Occipital lobe (tissue), 2 donors: ENCODE measurements around the gene MAGOH. TPM values are rescaled to one million over a fixed set of nuclear protein-coding genes. Genes with fewer than 3 reads are reported as not detected.
"Not testable (repeated sequence)": the region's sequence is repeated elsewhere in the genome, so short reads cannot be mapped to it uniquely, and the experiment has no call there.

Experiments
- DNase-seq: peaks from one replicate; lab custom pipeline; 2025; lab: John Stamatoyannopoulos, UW
- total RNA-seq: library from RNA; depleted of rRNA; stranded (reverse); fragments of >200 nt; gene quantifications from one replicate; pipeline ENCODE4 v1.2.3, GENCODE V29; 2014

The MAGOH gene
- total RNA-seq, 1 donor from 2014 or later: 18.2 TPM

DNA sequence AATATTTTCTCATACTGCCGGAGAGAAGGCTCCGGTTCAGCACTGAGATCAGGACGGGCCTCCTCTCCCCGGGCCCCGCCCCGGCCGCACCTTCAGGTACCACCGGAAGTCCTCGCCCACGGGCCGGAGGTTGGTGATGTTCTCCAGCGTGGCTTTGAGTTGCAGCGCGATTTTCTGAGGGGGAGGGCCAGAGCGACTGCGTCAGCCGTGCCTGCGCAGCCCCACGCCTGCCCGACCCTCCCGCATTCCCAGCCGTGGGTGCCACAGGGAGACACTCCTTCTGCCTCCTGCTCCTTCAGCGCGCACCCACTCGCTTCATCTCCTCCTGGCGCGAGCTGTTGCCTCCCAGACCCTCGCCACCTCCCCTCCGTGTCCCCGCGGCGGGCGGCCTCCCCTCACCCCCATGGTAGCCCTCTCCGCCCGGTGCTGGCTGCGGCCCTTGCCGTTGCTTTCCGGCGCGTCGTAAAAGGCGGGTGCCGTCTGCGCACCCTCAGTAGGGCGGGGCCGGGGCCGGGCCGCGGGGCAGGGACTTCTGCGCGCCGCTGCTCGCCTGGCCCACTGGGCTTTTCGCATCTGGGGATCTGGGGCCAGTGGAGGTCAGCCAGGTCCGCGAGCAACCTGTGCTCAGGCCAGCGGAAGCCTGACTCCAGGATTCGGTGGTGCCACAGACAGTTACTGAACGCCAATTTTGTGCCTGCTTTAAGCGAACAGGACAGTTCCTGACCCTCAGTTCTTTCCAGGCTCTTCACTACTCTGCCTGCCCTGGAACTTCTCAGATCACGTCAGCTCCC is 18.0 kb downstream of the MAGOH start, which contains the start of gene CZIB:
Gene CZIB (minus strand): TSS at position 464 of the 791 bp plus-strand sequence. CDS start 59 bp downstream, at position 405.
- DNase-seq: peak; percentile 91

DNA sequence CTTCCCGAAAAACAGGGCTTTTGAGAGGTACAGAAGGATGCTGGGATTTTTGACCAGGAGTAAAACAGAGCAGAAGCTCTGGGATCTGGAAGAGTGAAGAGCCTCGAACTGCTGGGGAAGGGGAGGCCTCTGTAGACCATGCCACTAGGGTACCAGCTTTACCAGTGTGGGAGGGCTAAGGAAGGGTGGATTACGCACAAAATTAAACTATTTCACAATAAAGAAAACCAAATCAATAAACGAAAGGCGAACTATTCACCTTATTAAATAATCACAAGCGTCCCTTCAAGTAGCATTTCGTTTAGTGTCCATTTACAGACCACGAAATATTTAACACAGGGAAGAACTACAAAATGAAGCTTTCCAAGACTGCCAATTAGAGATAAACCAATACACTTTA is 18.6 kb downstream of the MAGOH start:
- no peak for DNase-seq

DNA sequence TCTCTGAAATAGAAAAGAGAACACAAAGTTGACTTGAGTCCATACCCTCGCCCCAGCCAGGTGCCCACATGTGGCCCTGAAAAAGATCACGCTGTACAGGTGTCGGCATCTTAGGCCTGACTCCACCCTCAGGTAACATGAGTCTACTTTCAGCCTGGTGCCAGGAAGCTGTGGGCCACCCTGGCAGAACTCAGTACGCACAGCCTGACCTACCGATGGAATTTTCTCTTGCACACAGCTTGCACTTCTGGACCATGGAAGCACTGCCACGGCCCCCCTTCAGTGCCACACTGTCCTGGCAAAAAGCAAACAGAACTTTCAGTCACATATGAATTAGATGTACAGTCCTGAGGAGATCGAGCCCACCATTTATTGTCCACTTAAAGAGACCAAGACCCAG is 20.1 kb downstream of the MAGOH start:
- DNase-seq: no peak

DNA sequence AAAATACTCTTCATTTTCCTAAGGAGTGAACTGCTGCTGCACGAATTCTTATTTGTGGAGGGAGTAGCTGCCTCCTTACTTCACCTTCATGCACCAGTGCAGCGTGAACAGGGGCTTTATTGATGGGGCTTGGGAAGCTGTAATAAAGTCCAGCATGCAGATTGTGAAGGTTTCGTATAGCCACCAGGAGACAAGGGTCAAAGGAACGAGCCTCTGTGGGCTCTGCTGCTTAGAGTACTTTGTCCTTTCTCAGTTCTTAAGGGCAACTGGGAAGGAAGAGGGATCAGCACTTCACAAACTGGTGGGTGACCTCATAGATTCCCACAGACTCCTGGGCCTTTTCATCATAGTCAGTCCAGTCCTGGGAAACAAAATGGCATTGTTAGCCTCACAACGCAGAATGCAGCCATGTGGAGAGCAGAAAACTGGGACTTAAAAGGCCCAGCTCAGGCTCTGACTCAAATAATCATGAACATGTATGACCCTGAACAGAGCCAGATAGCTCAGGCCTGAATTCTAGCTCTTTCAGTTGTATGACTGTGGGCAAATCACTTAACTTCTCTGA is 23.9 kb downstream of the MAGOH start:
- no peak for DNase-seq

DNA sequence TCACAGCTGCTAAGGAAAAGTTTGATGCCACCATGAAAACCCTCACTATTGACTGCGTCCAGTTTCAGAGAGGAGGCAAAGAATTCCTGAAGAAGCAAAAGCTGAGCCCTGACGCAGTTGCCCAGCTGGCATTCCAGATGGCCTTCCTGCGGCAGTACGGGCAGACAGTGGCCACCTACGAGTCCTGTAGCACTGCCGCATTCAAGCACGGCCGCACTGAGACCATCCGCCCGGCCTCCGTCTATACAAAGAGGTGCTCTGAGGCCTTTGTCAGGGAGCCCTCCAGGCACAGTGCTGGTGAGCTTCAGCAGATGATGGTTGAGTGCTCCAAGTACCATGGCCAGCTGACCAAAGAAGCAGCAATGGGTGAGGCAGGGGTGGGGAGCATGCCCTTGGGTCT is 27.4 kb downstream of the MAGOH start:
- DNase-seq: no peak

DNA sequence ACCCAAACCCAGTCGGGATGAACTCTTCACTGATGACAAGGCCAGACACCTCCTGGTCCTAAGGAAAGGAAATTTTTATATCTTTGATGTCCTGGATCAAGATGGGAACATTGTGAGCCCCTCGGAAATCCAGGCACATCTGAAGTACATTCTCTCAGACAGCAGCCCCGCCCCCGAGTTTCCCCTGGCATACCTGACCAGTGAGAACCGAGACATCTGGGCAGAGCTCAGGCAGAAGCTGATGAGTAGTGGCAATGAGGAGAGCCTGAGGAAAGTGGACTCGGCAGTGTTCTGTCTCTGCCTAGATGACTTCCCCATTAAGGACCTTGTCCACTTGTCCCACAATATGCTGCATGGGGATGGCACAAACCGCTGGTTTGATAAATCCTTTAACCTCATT is 28.0 kb downstream of the MAGOH start:
- DNase-seq: no peak

DNA sequence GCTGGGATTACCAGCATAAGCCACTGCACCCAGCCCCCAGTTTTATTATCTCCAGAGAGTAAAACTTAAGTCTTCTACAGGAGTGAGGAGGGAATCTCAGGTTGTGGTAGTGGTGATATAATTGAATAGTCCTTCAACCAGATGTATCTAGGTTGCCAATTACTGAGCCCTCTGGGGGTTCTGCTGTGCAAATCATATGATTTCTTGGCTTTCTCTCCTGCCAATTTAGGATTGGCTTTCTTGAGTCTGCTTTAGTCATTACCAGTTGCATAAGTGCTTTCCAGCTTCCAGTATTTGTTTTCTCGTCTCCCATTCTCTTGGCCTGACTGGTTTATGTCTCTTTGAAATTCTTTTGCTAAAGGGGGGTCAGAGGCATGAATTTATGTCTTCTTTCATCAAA is 30.6 kb downstream of the MAGOH start:
- no peak for DNase-seq

DNA sequence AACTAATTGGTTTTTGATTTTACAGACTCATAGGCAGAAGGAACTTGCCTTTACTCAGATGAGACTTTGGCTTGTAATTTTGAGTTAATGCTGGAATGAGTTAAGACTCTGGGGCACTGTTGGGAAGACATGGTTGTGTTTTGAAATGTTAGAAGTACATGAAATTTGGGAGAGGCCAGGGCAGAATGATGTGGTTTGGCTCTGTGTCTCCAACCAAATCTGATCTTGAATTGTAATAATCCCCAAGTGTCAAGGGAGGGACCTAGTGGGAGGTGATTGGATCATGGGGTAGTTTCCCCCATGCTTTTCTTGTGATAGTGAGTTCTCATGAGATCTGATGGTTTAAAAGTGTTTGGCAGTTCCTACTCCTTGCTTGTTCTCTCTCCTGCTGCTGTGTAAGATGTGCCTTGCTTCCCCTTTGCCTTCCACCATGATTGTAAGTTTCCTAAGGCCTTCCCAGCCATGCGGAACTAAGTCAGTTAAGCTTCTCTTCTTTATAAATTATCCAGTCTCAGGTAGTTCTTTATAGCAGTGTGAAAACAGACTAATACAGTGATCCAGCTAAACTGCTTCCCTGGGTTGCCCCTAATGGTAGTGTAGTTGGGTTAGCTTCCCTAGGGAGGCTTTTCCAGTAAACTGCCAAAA is 31.5 kb downstream of the MAGOH start:
- DNase-seq: no peak

DNA sequence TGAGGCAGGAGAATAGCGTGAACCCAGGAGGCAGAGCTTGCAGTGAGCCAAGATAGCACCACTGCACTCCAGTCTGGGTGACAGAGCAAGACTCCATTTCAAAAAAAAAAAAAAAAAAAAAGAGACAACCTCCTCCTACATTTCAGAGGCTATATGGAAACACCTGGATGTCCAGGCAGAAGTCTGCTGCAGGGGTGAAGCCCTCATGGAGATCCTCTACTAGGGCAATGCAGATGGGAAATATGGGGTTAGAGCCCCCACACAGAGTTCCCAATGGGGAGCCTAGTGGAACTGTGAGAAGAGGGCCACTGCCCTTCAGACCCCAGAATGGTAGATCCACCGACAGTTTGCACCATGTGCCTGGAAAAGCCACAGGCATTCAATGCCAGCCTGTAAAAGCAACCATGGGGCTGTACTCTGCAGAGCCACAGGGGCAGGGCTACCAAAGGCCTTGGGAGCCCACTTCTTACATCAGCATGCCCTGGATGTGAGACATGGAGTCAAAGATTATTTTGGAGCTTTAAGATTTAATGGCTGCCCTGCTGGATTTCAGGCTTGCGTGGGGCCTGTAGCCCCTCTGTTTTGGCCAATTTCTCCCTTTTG is 32.1 kb downstream of the MAGOH start:
- not testable (repeated sequence) for DNase-seq

DNA sequence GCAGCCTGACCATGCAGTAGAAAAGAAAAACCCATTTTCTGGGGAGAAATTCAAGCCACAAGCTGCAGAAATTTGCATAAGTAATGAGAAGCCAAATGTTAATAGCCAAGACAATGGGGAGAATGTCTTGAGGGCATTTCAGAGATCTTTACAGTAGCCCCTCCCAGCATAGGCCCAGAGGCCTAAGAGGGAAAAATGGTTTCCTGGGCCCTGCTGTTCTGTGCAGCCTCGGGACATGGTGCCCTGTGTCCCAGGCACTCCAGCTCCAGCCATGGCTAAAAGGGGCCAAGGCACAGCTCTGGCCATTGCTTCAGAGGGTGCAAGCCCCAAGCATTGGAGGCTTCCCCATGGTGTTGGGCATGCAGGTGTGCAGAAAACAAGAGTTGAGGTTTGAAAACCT is 32.8 kb downstream of the MAGOH start:
- not testable (repeated sequence) for DNase-seq

DNA sequence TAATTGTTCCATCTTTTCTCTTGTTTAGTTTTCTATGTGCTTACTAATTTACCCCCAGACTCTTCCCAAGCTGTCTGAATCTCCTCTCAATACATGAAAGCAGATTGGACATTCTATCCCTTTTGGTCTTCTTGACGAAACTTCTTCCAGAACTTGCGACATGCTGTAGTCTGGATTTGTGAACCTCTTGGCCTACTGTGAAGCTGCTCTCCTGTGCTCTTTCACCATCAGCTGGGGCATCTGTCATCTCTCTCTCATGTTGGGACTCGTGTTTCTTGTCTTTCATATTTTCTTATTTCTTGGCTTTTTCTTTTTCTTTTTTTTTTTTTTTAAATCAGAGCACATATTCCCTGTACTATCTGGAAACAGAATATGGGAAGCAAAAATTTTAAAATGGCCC is 34.9 kb downstream of the MAGOH start:
- no peak for DNase-seq

DNA sequence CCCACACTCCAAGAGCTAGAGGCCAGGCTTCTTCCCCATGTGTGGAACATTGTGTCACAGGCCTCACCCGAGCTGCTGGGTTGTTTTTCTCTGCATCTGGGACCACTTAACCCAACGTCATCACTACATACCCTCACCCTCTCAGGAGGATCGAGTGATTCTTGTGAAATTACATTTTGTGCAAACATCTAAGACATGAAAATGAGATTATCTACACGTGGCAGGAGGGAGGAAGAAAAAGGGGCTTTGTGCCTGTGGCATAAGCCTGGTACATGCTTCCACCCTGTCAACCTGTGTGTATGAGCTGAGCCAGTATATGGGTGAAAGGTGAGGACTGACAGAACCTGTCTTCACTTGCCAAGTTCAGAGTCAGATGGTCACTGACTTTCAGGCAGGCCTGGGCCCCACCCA is 40.1 kb downstream of the MAGOH start:
- no peak for DNase-seq

DNA sequence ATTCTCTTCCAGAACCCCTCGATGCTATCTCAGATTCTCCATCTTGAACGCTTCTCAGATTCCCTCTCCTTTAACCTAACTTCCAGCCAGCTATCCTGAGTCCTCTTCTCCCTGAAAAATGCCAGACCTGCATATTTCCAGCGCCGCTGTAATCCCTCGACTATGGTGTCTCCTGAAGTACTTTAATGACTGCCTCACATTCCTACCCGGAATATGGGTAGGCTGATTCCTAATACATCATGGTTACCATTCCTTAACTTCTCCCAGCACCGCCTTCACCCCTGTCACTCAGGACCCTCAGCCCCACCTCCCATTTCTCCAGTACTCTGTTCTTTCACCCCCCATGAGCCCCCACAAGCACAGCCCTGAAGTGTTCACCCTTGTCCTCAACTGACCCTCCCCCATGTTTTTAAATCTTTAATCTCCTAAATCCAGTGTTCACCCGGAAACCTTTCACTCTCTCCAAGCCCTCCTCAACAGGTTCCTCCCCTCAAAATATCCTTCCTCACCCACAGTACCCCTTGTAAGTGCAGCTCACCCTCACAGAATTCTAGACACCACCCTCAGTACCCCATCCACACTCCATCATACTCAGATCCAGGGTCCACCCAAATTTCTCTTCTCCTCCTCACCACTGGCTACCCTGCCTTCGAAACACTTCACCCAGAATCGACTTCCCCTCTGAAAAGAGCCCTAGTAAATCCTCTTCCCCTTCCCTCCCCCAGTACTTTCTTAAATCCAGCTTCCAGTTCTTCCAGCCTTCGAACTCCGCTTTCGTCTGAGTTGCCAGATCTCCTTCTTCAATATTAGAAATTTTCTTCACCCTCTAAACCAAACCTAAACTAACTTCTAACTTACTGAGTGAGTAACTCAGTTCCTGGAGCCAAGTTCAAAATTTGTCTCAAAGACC is 40.8 kb downstream of the MAGOH start:
- no peak for DNase-seq

DNA sequence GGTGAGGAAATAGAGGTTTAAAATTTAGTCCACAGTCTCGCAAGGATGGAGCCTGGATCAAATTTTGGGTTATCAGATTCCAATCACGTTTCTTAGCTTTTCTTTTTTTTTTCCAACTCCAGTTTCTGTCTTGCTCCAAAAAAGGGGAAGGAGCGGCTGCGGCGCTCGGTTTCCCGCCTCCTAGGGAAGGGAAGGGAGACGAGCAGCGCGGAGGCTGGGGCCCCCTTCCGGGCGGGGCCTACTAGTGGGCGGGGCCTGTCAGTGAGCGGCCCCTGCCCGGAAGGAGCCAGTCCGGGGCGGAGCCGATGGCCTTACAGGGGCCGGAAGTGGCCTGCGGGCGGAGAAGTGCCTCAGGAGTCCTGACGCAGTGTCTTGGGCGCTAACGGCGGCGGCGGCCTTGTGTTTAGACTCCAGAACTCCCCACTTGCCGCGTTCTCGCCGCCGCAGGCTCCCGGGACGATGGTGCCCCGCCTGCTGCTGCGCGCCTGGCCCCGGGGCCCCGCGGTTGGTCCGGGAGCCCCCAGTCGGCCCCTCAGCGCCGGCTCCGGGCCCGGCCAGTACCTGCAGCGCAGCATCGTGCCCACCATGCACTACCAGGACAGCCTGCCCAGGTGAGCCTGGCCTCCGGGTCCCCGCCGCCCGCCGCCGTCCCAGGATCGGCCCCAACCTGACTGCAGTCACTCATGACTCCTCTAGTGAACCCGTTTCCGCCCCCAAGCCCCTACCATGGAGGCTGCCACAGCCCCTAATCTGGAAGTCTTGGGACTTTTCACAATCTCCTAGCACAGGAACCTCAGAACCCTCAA is 41.6 kb downstream of the MAGOH start, which contains the start of gene CPT2:
Gene CPT2 (plus strand): TSS at position 340 of the 806 bp plus-strand sequence. CDS start 120 bp downstream, at position 460.
- DNase-seq: peak; percentile 94

DNA sequence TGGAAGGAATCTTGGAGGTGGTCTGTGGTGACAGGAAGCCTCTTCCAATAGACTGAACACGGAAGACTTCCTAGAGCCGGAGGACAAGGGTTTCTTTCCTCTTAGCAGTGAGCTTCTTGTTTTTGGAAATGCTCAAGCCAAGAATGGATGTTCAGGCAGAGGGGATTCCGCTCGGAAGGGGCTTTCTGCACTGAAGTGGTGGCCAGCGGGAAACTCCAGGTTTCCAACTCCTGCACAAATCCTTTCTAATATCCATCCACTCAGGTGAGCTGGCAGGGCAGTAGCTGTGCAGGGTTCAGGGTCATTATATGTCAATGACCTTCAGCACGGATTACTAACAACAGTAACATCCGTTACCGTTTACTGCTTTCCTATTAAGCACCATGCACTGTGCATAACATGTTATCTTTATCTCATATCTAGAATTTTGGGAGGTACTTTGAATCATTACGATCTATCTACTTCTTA is 42.3 kb downstream of the MAGOH start:
- DNase-seq: no peak

DNA sequence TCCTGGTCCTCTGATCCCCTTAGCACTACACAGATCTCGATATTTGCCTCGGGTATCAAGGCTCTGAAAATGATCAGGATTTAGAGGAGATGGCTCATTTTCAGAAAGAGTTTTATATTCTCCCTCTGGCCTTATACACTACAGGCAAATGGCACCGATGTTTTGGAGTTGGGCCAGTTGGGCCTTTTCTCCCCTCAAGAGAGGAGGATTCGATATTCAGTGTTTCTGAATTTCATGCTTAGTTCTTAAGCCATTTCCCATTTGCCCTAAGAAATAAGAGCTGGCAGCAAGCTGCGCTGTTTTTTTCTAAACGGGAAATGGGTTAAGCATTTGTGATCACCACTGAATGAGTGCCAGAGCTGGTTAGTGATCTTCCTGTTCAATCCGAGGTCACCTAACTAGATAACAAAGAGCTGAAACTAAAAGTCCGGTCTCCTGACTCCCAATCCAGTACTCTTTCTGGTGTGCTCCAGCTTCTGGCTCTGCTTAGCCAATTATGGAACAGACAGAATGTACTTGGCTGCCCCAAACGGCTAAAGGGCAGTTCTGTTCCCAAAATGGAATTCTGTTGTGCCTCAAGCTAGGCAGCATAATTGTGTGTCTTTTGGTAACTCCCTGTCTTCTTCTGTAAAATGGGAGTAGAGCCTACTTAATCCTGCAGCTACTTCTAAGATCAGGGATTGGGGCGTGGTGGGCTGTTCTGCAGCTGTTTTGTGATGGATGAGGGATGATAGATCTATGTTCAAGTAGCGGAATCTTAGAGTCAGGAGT is 42.9 kb downstream of the MAGOH start:
- no peak for DNase-seq

DNA sequence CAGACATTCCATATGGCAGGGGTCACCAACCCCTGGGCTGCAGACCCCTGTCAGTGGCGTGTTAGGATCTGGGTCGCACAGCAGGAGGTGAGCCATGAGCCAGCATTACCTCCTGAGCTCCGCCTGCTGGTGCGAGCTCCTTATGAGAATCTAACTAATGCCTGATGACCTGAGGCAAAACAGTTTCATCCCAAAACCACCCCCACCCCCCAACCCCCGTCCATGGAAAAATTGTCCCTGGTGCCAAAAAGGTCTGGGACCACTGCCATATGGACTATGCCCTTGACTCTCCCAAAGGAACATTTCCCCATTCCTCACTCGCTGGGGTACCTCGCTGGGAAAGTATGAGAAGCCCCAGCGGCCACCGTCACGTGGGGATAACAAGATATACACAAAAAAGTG is 48.1 kb downstream of the MAGOH start:
- DNase-seq: no peak

DNA sequence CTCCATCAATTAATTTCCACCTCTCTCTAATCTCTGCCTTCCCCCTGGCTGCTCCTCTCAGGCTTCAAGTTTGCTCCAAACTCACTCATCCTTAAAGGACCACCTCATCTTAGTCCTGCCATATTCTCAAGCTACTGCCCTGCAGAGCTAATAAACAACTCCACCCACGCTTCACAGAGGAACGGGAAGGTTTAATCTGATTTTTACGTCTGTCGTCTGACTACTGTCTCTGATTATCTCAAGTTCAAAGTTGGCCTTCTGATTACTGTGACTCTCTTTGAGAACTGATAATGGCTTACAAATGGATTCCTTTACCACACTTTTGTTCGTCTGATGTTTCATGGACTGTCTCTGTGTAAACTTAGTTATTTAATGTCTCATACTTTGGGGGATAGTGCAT is 49.3 kb downstream of the MAGOH start:
- DNase-seq: no peak

DNA sequence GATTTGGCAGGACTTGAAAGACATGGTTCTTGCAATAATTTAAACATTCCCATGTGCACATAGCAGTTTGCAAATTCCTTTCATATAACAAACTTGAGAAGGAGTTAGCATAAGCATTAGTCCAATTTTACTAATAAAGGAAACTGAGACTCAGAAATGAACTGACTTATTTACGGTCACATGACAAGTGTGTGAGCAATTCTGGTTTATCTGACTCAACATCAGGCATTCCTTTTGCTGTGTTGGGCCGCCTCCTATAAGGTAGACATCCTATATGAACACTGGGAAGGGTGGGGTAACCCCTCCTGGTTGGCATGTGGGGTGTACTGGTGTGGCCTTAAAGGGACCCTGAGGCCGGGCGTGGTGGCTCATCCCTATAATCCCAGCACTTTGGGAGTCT is 50.2 kb downstream of the MAGOH start:
- DNase-seq: no peak
